A549 (cell line): ENCODE data around the gene POLR1F. TPM values are rescaled to one million over a fixed set of nuclear protein-coding genes. Genes with fewer than 3 reads are reported as not detected.

ENCODE experiments used
- ATAC-seq, 2 experiments: fragments of 200-7000 bp in 1 of 2; fragments of >200 bp in 1 of 2; cut with Nextera tagmentation in 1 of 2; cut with Tn5 transposase in 1 of 2; 3 replicates each; pipeline versions ENCODE4 v1.8.0 to v1.9.1; 2018 to 2020; ENCODE audit warnings: mild to moderate bottlenecking in 1 of 2, moderate library complexity in 1 of 2
- CTCF ChIA-PET: fragments of 300-600 bp; sonication (Branson Sonifier 250); formaldehyde crosslinking; extraction: SDS; loops from one replicate; lab custom pipeline; 2021; ENCODE audit warnings: antibody characterized with exemption, inconsistent platforms; lab: Yijun Ruan, JAX
- POLR2A ChIA-PET: fragments of 350-600 bp; formaldehyde crosslinking; extraction: SDS; loops from one replicate; lab custom pipeline; 2021; ENCODE audit warnings: antibody characterized with exemption, inconsistent platforms; lab: Yijun Ruan, JAX
- DNase-seq, 2 experiments: peaks; one replicate each; pipeline versions ENCODE4 v3.0.0 to v3.0.0-alpha.2; 2011 to 2016; ENCODE audit warnings: low read depth in 1 of 2, low spot score in 1 of 2
- FAIRE-seq: peaks from 2 replicates; lab custom pipeline; 2011; peaks lifted over from hg19 to GRCh38; lab: Jason Lieb, UNC
- H3K27ac ChIP-seq, 2 experiments: fragments of >200 bp; sonication (Bioruptor Twin); formaldehyde crosslinking; 3 replicates each; pipeline ENCODE4 v1.5.1; 2016 to 2017
- H3K4me1 ChIP-seq: fragments of >200 bp; sonication (Bioruptor Twin); formaldehyde crosslinking; 3 replicates; pipeline ENCODE4 v1.6.1; 2016
- H3K4me2 ChIP-seq: fragments of >200 bp; sonication (Bioruptor Twin); formaldehyde crosslinking; 3 replicates; pipeline ENCODE4 v1.6.1; 2016
- H3K4me3 ChIP-seq: fragments of >200 bp; sonication (Bioruptor Twin); formaldehyde crosslinking; 3 replicates; pipeline ENCODE4 v1.5.1; 2016
- H3K9me3 ChIP-seq: fragments of >200 bp; sonication (Bioruptor Twin); formaldehyde crosslinking; 3 replicates; pipeline ENCODE4 v1.6.1; 2016
- BCL3 ChIP-seq: fragments of >200 bp; sonication (Bioruptor Twin); formaldehyde crosslinking; IDR thresholded peaks from 3 replicates; pipeline ENCODE4 v1.6.1; 2016
- BHLHE40 ChIP-seq: IDR thresholded peaks from 2 replicates; pipeline ENCODE4 v1.6.1; 2012; ENCODE audit warnings: low read depth, low read length, inconsistent platforms
- EHF ChIP-seq: fragments of 250-450 bp; sonication (Bioruptor Pico); IDR thresholded peaks from 2 replicates; pipeline ENCODE4 v1.5.0; 2020; ENCODE audit warnings: mild to moderate bottlenecking
- EHMT2 ChIP-seq: fragments of 200-600 bp; sonication (generic); IDR thresholded peaks from 2 replicates; pipeline ENCODE4 v1.6.1; 2016; ENCODE audit warnings: antibody characterized with exemption, low read depth, mild to moderate bottlenecking, moderate library complexity
- EP300 ChIP-seq, 2 experiments: fragments of >200 bp; sonication (Bioruptor Twin); formaldehyde crosslinking; IDR thresholded peaks; 2 replicates in 1 of 2; 3 replicates in 1 of 2; pipeline ENCODE4 v1.6.1; 2016 to 2017
- GATA3 ChIP-seq: IDR thresholded peaks from 2 replicates; pipeline ENCODE4 v1.6.1; 2012; ENCODE audit warnings: borderline replicate concordance
- HOXB13 ChIP-seq: fragments of 250-450 bp; sonication (Bioruptor Pico); IDR thresholded peaks from 2 replicates; pipeline ENCODE4 v1.5.0; 2020; ENCODE audit warnings: low read depth, mild to moderate bottlenecking, moderate library complexity
- HOXB5 ChIP-seq: fragments of 250-450 bp; sonication (Bioruptor Pico); IDR thresholded peaks from 2 replicates; pipeline ENCODE4 v1.5.0; 2020; ENCODE audit warnings: mild to moderate bottlenecking, moderate library complexity
- JUN ChIP-seq, 2 experiments: fragments of >200 bp; sonication (Bioruptor Twin); formaldehyde crosslinking; IDR thresholded peaks; 2 replicates in 1 of 2; 3 replicates in 1 of 2; pipeline ENCODE4 v1.6.1; 2016 to 2017
- MAFK ChIP-seq: fragments of 450-650 bp; IDR thresholded peaks from 2 replicates; pipeline ENCODE4 v1.6.1; 2014; ENCODE audit not compliant: partially characterized antibody
- MAX ChIP-seq: IDR thresholded peaks from 2 replicates; pipeline ENCODE4 v1.6.1; 2012
- MAZ ChIP-seq: fragments of 150-350 bp; IDR thresholded peaks from 2 replicates; pipeline ENCODE4 v1.6.1; 2014; ENCODE audit warnings: antibody characterized with exemption, low read depth, low read length, borderline replicate concordance
- NPAS2 ChIP-seq: fragments of 250-450 bp; sonication (Bioruptor Pico); IDR thresholded peaks from 2 replicates; pipeline ENCODE4 v1.8.0; 2022; ENCODE audit warnings: mild to moderate bottlenecking, moderate library complexity, borderline replicate concordance
- PHF8 ChIP-seq: fragments of 200-600 bp; sonication (generic); IDR thresholded peaks from 2 replicates; pipeline ENCODE4 v1.6.1; 2016; ENCODE audit warnings: low read depth, mild to moderate bottlenecking, antibody characterized with exemption, moderate library complexity, borderline replicate concordance
- RARB ChIP-seq: fragments of 250-450 bp; sonication (Bioruptor Pico); IDR thresholded peaks from 2 replicates; pipeline ENCODE4 v1.8.0; 2021; ENCODE audit warnings: mild to moderate bottlenecking, moderate library complexity
- RNF2 ChIP-seq: fragments of 200-600 bp; sonication (generic); IDR thresholded peaks from 2 replicates; pipeline ENCODE4 v1.6.1; 2016; ENCODE audit warnings: low read depth, mild to moderate bottlenecking, antibody characterized with exemption, moderate library complexity, borderline replicate concordance
- SREBF2 ChIP-seq: fragments of 450-650 bp; IDR thresholded peaks from 2 replicates; pipeline ENCODE4 v1.6.1; 2014; ENCODE audit warnings: mild to moderate bottlenecking, moderate library complexity
- TP53 ChIP-seq: fragments of 250-450 bp; sonication (Bioruptor Pico); IDR thresholded peaks from 2 replicates; pipeline ENCODE4 v1.5.0; 2021; ENCODE audit warnings: mild to moderate bottlenecking, moderate library complexity
- ZSCAN20 ChIP-seq: fragments of 250-450 bp; sonication (Bioruptor Pico); IDR thresholded peaks from 2 replicates; pipeline ENCODE4 v1.8.0; 2022; ENCODE audit warnings: mild to moderate bottlenecking, moderate library complexity
- WGBS: methylation state at CpG from one replicate; pipeline ENCODE4 v1.1.6; 2017; ENCODE audit errors: missing lambda C conversion rate; 5-methylcytosine and 5-hydroxymethylcytosine counted together
- polyA plus RNA-seq, 4 experiments: library from polyadenylated mRNA; depleted of rRNA in 3 of 4; stranded (reverse); fragments of >200 nt; fragmentation: RNase III in 1 of 4; extraction: RNeasy Plus Mini Kit Qiagen cat#74134 plus additional on column Dnase treatment in 1 of 4; gene quantifications; 2 replicates in 3 of 4; 3 replicates in 1 of 4; pipeline ENCODE4 v1.2.3, GENCODE V29; 2011 to 2017
- TF ChIP-seq, protein P1 (sequence below): fragments of 250-450 bp; sonication (Bioruptor Pico); IDR thresholded peaks from 2 replicates; pipeline ENCODE4 v1.5.0; 2021; ENCODE audit warnings: mild to moderate bottlenecking, moderate library complexity, borderline replicate concordance
- TF ChIP-seq, protein P2 (sequence below): IDR thresholded peaks from 2 replicates; pipeline ENCODE4 v1.6.1; 2012
- TF ChIP-seq, protein P3 (sequence below): fragments of 200-600 bp; sonication (generic); IDR thresholded peaks from 2 replicates; pipeline ENCODE4 v1.6.1; 2016; ENCODE audit warnings: antibody characterized with exemption, mild to moderate bottlenecking, moderate library complexity

The POLR1F gene
- polyA plus RNA-seq, 2 of the 4 experiments (the other 2 are of a cell fraction) = 11.8 to 33.9 TPM

DNA sequence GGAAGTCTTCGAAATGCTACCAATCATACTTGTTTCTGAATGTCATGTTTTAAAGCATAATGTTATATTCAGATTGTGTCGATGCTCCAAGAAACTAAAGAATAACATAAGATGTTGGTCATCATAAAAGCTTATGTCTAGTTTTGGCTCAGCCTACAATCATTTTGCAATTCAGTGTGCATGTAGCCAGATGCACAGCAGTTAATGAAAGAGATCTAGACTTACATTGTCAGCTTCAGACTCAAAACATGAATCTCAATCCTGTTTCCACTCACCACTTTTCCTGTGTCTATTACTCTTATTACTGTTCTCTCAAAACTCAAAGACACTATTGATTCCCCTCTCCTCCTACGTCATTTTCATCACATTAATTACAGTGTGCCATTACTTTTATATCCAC, 43.2 kb upstream of the POLR1F start:
- POLR2A ChIA-PET = no interaction called here
- CTCF ChIA-PET = interaction anchor here (0.6 to 3.5 kb wide), 5 partner anchors 38 to 847 kb away, joined by 3 to 17 read pairs (median 3); no protein-coding TSS in a partner anchor
- 83% methylated on average over 3 of the region's 3 CpGs for WGBS
- Histone ChIP-seq H3K9me3 (no peaks in the 10 kb centered on the region), H3K4me1 (no peaks in the 10 kb centered on the region), H3K27ac (no peak overlapping the region), H3K4me3 (no peak overlapping the region), H3K4me2 (no peak overlapping the region)
- DNase-seq = no peak
- no peak for FAIRE-seq
- TF ChIP-seq EHMT2 (no peak), MAX (no peak), NPAS2 (CRISPR knock-in tag) (no peak), HOXB5 (CRISPR knock-in tag) (no peak), EP300 (IDR thresholded peaks at IDR 0.05) (no peak), MAFK (no peak), RARB (CRISPR knock-in tag) (no peak), MAZ (no peak)
- TF ChIP-seq, protein P1, sequence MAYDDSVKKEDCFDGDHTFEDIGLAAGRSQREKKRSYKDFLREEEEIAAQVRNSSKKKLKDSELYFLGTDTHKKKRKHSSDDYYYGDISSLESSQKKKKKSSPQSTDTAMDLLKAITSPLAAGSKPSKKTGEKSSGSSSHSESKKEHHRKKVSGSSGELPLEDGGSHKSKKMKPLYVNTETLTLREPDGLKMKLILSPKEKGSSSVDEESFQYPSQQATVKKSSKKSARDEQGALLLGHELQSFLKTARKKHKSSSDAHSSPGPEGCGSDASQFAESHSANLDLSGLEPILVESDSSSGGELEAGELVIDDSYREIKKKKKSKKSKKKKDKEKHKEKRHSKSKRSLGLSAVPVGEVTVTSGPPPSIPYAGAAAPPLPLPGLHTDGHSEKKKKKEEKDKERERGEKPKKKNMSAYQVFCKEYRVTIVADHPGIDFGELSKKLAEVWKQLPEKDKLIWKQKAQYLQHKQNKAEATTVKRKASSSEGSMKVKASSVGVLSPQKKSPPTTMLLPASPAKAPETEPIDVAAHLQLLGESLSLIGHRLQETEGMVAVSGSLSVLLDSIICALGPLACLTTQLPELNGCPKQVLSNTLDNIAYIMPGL (CRISPR knock-in tag) = no peak
- TF ChIP-seq, protein P2, sequence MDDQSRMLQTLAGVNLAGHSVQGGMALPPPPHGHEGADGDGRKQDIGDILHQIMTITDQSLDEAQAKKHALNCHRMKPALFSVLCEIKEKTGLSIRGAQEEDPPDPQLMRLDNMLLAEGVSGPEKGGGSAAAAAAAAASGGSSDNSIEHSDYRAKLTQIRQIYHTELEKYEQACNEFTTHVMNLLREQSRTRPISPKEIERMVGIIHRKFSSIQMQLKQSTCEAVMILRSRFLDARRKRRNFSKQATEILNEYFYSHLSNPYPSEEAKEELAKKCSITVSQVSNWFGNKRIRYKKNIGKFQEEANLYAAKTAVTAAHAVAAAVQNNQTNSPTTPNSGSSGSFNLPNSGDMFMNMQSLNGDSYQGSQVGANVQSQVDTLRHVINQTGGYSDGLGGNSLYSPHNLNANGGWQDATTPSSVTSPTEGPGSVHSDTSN = no peak
- no peak for ATAC-seq

- ATAC-seq = no peak
- no peak overlapping the region for H3K4me3 ChIP-seq
- no peak for TF ChIP-seq SREBF2
- no peak for TF ChIP-seq HOXB13 (CRISPR knock-in tag)
- TF ChIP-seq RNF2 = no peak
- no peak for TF ChIP-seq JUN (IDR thresholded peaks at IDR 0.05)
- no peak for TF ChIP-seq MAX
- TF ChIP-seq EHF (CRISPR knock-in tag) = no peak
- no peak for TF ChIP-seq TP53
- no peak for TF ChIP-seq ZSCAN20 (CRISPR knock-in tag)
- TF ChIP-seq, protein P3, sequence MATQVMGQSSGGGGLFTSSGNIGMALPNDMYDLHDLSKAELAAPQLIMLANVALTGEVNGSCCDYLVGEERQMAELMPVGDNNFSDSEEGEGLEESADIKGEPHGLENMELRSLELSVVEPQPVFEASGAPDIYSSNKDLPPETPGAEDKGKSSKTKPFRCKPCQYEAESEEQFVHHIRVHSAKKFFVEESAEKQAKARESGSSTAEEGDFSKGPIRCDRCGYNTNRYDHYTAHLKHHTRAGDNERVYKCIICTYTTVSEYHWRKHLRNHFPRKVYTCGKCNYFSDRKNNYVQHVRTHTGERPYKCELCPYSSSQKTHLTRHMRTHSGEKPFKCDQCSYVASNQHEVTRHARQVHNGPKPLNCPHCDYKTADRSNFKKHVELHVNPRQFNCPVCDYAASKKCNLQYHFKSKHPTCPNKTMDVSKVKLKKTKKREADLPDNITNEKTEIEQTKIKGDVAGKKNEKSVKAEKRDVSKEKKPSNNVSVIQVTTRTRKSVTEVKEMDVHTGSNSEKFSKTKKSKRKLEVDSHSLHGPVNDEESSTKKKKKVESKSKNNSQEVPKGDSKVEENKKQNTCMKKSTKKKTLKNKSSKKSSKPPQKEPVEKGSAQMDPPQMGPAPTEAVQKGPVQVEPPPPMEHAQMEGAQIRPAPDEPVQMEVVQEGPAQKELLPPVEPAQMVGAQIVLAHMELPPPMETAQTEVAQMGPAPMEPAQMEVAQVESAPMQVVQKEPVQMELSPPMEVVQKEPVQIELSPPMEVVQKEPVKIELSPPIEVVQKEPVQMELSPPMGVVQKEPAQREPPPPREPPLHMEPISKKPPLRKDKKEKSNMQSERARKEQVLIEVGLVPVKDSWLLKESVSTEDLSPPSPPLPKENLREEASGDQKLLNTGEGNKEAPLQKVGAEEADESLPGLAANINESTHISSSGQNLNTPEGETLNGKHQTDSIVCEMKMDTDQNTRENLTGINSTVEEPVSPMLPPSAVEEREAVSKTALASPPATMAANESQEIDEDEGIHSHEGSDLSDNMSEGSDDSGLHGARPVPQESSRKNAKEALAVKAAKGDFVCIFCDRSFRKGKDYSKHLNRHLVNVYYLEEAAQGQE = no peak
- no peak for TF ChIP-seq EP300 (IDR thresholded peaks at IDR 0.05)
- no peak for TF ChIP-seq BCL3
- TF ChIP-seq BHLHE40 = no peak
- no peak for TF ChIP-seq PHF8
- no peak for TF ChIP-seq GATA3
- WGBS = 78% methylated on average over 4 of the region's 4 CpGs
- H3K4me1 ChIP-seq = no peaks in the 10 kb centered on the region
- no peaks in the 10 kb centered on the region for H3K9me3 ChIP-seq
- no peak overlapping the region for H3K4me2 ChIP-seq
- no peak overlapping the region for H3K27ac ChIP-seq
- DNase-seq = no peak
- ChIA-PET CTCF (interaction anchor here (1.3 to 3.5 kb wide), 3 partner anchors 35 to 849 kb away, joined by 3 to 17 read pairs (median 16); no protein-coding TSS in a partner anchor), POLR2A (no interaction called here)
- peak; percentile 59 for FAIRE-seq
Measured at GRCh38 chr7:19749658-19750057, 40.8 kb upstream of the POLR1F start.
